ENCODE measurements around the gene EID2.

DNA sequence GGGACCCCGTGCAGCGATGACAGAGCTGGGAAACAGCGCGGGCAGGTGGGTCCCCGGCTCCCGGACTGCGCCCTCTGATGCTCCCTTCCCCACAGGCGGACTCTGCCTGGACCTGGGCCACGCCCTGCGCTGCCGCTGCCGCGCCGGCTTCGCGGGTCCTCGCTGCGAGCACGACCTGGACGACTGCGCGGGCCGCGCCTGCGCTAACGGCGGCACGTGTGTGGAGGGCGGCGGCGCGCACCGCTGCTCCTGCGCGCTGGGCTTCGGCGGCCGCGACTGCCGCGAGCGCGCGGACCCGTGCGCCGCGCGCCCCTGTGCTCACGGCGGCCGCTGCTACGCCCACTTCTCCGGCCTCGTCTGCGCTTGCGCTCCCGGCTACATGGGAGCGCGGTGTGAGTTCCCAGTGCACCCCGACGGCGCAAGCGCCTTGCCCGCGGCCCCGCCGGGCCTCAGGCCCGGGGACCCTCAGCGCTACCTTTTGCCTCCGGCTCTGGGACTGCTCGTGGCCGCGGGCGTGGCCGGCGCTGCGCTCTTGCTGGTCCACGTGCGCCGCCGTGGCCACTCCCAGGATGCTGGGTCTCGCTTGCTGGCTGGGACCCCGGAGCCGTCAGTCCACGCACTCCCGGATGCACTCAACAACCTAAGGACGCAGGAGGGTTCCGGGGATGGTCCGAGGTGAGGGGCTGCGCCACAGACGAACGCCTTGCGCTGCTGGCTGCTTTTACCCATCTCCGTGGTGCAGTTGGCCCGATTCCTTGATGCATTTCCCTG, 32.8 kb downstream of the EID2 start:
- TF ChIP-seq, protein P1, sequence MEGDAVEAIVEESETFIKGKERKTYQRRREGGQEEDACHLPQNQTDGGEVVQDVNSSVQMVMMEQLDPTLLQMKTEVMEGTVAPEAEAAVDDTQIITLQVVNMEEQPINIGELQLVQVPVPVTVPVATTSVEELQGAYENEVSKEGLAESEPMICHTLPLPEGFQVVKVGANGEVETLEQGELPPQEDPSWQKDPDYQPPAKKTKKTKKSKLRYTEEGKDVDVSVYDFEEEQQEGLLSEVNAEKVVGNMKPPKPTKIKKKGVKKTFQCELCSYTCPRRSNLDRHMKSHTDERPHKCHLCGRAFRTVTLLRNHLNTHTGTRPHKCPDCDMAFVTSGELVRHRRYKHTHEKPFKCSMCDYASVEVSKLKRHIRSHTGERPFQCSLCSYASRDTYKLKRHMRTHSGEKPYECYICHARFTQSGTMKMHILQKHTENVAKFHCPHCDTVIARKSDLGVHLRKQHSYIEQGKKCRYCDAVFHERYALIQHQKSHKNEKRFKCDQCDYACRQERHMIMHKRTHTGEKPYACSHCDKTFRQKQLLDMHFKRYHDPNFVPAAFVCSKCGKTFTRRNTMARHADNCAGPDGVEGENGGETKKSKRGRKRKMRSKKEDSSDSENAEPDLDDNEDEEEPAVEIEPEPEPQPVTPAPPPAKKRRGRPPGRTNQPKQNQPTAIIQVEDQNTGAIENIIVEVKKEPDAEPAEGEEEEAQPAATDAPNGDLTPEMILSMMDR (IDR thresholded peaks at IDR 0.05), result no peak
- TF ChIP-seq POLR2A (IDR thresholded peaks at IDR 0.05), result no peak
